Measurements from ENCODE around the gene CCNI2.

GRCh38 chr5:132760601-132761317 lies 13.5 kb downstream of the CCNI2 start:
- no peak for TF ChIP-seq GATA2 (IDR thresholded peaks at IDR 0.05; ENCODE audit: low read depth, low read length)
- TF ChIP-seq GATA3 (IDR thresholded peaks at IDR 0.05; ENCODE audit: low read depth, low read length), result no peak

Data from SH-SY5Y (cell line).